Muscle layer of duodenum (tissue), 2 donors: ENCODE measurements around the gene NELL2.

Experiments used
- H3K27ac ChIP-seq: one replicate; pipeline ENCODE4 v1.7.0; 2013; ENCODE audit warnings: mild to moderate bottlenecking, low read length
- H3K27me3 ChIP-seq: one replicate; pipeline ENCODE4 v1.7.0; 2013; ENCODE audit warnings: low read depth, mild to moderate bottlenecking, control low read depth, low read length
- H3K36me3 ChIP-seq, 2 donors: one replicate each; pipeline ENCODE4 v1.7.0; 2013; ENCODE audit warnings: low read length in 2 of 2, control low read depth in 1 of 2, mild to moderate bottlenecking in 1 of 2; ENCODE audit not compliant: insufficient read depth in 2 of 2, control insufficient read depth in 1 of 2
- H3K4me1 ChIP-seq, 2 donors: one replicate each; pipeline ENCODE4 v1.7.0; 2013; ENCODE audit warnings: low read length in 2 of 2, mild to moderate bottlenecking in 2 of 2, control low read depth in 1 of 2, moderate library complexity in 1 of 2; ENCODE audit not compliant: insufficient read depth in 2 of 2, control insufficient read depth in 1 of 2
- H3K4me3 ChIP-seq, 2 donors: one replicate each; pipeline ENCODE4 v1.7.0; 2013; ENCODE audit warnings: low read length in 2 of 2, low read depth in 1 of 2, mild to moderate bottlenecking in 1 of 2
- H3K9me3 ChIP-seq, 2 donors: one replicate each; pipeline ENCODE4 v1.7.0; 2013; ENCODE audit warnings: low read length in 2 of 2, control low read depth in 1 of 2, mild to moderate bottlenecking in 1 of 2; ENCODE audit not compliant: control insufficient read depth in 1 of 2
- donor health status: healthy.

The NELL2 gene

DNA sequence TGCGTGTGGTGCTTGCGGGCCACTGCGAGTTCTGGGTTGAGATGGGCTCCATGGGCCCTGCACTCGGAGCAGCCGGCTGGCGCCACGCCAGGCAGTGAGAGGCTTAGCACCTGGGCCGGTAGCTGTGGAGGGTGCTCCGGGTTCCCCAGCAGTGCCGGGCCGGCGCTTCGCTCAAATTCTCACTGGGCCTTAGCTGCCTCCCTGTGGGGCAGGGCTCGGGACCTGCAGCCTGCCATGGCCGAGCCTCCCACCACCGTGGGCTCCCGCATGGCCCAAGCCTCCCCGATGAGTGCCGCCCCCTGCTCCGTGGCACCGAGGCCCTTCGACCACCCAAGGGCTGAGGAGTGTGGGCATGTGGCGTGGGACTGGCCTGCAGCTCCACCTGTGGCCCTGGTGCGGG is 375.7 kb downstream of the NELL2 start:
- Histone ChIP-seq H3K9me3 (peaks cover 0 to 7% of the 10 kb centered on the region in 2 donors), H3K27ac (no peak overlapping the region)

DNA sequence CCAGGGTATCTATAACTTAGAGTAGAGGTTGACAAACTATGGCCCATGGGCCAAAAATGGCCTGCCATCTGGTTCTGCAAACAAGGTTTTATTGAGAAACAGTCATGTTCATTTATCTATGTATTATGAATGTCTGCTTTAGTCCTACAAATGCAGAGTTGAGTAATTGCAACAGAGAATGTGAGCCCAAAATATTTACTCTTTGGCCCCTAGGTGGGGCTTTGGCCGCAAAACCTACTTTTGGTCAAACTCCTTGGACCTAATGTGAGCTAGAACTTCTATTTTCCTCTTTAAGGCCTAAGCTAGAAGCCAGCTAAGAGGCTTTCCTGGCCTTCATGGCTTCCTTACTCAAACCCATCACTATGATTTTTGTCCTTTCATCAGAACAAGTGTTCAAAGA is 379.1 kb downstream of the NELL2 start:
- H3K36me3 ChIP-seq: no peaks in the 10 kb centered on the region
- H3K4me3 ChIP-seq: no peak overlapping the region
- no peak overlapping the region for H3K27ac ChIP-seq
- H3K27me3 ChIP-seq: no peaks in the 10 kb centered on the region
- H3K4me1 ChIP-seq: no peaks in the 10 kb centered on the region
- peaks cover 0 to 4% of the 10 kb centered on the region in 2 donors for H3K9me3 ChIP-seq

More for the DNA sequence above, 375.7 kb downstream of the NELL2 start:
- Histone ChIP-seq H3K36me3 (no peaks in the 10 kb centered on the region), H3K4me3 (no peak overlapping the region), H3K4me1 (no peaks in the 10 kb centered on the region), H3K27me3 (no peaks in the 10 kb centered on the region)

- Histone ChIP-seq H3K36me3 (no peaks in the 10 kb centered on the region), H3K27ac (no peak overlapping the region), H3K27me3 (no peaks in the 10 kb centered on the region), H3K4me3 (no peak overlapping the region), H3K4me1 (no peaks in the 10 kb centered on the region), H3K9me3 (no peaks in the 10 kb centered on the region)
Measured at GRCh38 chr12:44490181-44490580, 385.9 kb downstream of the NELL2 start.

- Histone ChIP-seq H3K36me3 (no peaks in the 10 kb centered on the region), H3K9me3 (no peaks in the 10 kb centered on the region), H3K27me3 (no peaks in the 10 kb centered on the region), H3K4me3 (no peak overlapping the region), H3K27ac (no peak overlapping the region), H3K4me1 (no peaks in the 10 kb centered on the region)
Measured at GRCh38 chr12:44488180-44488579, 387.9 kb downstream of the NELL2 start.

DNA sequence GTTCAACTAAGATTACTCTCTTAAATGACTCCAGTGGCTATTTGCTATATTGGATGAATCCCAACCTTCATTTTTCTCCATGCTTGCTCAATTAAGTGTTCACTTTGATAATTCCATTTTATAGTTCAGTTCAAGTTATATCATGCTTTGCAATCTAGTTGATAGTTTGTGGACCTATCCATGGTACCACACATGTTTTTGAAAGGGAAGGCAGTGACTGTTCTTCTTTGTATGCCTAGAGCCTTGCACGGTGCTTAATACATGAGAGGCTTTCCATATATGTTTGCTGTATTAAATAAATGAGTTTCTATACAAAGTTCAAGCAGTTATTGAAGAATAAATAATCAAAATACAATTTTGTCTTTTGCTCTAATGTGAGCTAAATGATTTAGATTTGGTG is 391.3 kb downstream of the NELL2 start:
- H3K4me1 ChIP-seq: no peaks in the 10 kb centered on the region
- H3K9me3 ChIP-seq: no peaks in the 10 kb centered on the region
- H3K27me3 ChIP-seq: no peaks in the 10 kb centered on the region
- H3K27ac ChIP-seq: no peak overlapping the region
- H3K4me3 ChIP-seq: no peak overlapping the region
- no peaks in the 10 kb centered on the region for H3K36me3 ChIP-seq

- no peaks in the 10 kb centered on the region for H3K36me3 ChIP-seq
- H3K27ac ChIP-seq: no peak overlapping the region
- no peak overlapping the region for H3K4me3 ChIP-seq
- peaks cover 10 to 35% of the 10 kb centered on the region in 2 donors for H3K9me3 ChIP-seq
- no peaks in the 10 kb centered on the region for H3K27me3 ChIP-seq
- no peaks in the 10 kb centered on the region for H3K4me1 ChIP-seq
Measured at GRCh38 chr12:44477331-44477980, 398.7 kb downstream of the NELL2 start.

DNA sequence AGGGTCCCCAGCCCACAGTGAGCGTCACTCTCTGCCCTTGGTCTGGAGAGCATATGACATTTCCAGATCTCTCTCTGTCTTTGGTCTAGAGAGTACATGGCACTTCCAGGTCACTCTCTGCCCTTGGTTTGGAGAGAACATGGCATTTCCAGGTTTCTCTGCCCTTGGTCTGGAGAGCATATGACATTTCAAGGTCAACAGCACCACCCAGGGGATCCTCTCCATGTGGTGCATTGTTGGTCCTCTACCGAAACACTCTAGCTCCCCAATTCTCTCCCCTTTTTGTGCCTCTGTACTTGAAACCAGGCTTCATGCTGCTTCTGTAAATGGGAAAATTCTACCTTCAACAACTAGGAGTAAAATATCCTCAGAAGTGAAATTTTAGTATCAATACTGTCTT is 399.4 kb downstream of the NELL2 start:
- H3K9me3 ChIP-seq: peaks cover 10 to 35% of the 10 kb centered on the region in 2 donors
- no peaks in the 10 kb centered on the region for H3K27me3 ChIP-seq
- no peaks in the 10 kb centered on the region for H3K4me1 ChIP-seq
- no peak overlapping the region for H3K4me3 ChIP-seq
- H3K27ac ChIP-seq: no peak overlapping the region
- H3K36me3 ChIP-seq: no peaks in the 10 kb centered on the region

DNA sequence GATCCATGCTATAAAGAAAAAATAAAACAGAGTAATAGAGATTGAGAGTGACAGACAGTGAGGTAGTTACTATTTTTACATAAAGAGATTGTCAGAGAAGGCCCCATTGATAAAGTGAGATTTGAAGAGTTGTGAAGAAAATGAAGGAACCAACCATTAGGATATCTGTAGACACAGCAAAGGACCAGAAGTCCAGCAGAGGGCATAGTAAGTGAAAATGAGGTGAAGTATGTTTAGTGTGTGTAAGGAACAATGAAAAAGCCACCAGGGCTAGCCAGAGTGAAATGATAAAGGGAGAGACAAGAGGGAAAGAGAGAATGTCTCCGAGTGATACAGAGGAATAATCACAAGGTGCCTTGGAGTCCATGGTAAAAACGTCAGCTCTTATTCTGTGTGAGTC is 411.0 kb downstream of the NELL2 start:
- Histone ChIP-seq H3K27ac (no peak overlapping the region), H3K9me3 (peaks cover 0 to 5% of the 10 kb centered on the region in 2 donors), H3K27me3 (no peaks in the 10 kb centered on the region), H3K4me3 (no peak overlapping the region), H3K4me1 (no peaks in the 10 kb centered on the region), H3K36me3 (no peaks in the 10 kb centered on the region)

- Histone ChIP-seq H3K27me3 (no peaks in the 10 kb centered on the region), H3K27ac (no peak overlapping the region), H3K9me3 (peaks cover 0 to 5% of the 10 kb centered on the region in 2 donors), H3K4me1 (no peaks in the 10 kb centered on the region), H3K36me3 (no peaks in the 10 kb centered on the region), H3K4me3 (no peak overlapping the region)
Measured at GRCh38 chr12:44464180-44464579, 411.9 kb downstream of the NELL2 start.

GRCh38 chr12:44462729-44463128 is 413.4 kb downstream of the NELL2 start:
- no peaks in the 10 kb centered on the region for H3K27me3 ChIP-seq
- H3K4me1 ChIP-seq: no peaks in the 10 kb centered on the region
- peaks cover 0 to 5% of the 10 kb centered on the region in 2 donors for H3K9me3 ChIP-seq
- H3K4me3 ChIP-seq: no peak overlapping the region
- H3K27ac ChIP-seq: no peak overlapping the region
- H3K36me3 ChIP-seq: no peaks in the 10 kb centered on the region

DNA sequence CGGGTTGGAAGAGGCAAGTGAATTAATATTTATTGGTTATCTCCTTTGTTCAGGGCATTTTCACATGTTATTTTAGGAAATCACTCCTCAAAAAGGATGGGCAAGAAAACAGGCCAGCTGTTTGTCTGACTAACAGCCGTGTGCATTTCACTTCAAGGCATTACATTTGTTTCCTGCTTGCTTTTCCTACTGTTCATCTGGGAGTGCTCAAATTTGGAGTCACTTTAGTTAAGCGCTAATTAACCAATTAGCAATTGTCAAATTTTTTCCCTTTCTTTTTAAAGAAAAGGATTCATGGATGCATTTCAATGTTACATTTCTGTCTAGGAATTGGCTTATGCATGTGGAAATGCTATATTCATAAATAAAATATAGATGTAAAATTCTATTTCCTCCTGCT is 415.9 kb downstream of the NELL2 start:
- Histone ChIP-seq H3K9me3 (no peaks in the 10 kb centered on the region), H3K27ac (no peak overlapping the region), H3K27me3 (no peaks in the 10 kb centered on the region), H3K4me3 (no peak overlapping the region), H3K36me3 (no peaks in the 10 kb centered on the region), H3K4me1 (no peaks in the 10 kb centered on the region)

DNA sequence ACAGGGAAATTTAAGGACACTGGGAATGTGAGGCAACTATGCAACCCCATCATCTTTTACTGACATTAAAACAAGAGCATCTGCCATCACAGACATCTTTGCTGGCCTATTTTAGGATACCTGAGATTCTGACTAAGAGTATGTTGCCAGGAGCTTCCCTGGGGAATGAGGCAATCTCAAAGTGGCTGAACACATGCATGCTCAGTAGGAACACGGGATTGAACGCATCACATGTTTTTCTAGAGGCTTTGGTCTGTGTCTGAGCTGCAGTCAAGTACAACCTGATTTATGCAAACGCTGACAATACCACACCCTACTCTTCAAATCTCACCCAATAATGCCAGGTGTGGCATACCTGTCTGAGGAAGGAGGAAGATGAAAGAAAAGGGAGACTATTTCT is 416.5 kb downstream of the NELL2 start:
- no peaks in the 10 kb centered on the region for H3K27me3 ChIP-seq
- no peak overlapping the region for H3K4me3 ChIP-seq
- no peak overlapping the region for H3K27ac ChIP-seq
- no peaks in the 10 kb centered on the region for H3K9me3 ChIP-seq
- no peaks in the 10 kb centered on the region for H3K4me1 ChIP-seq
- no peaks in the 10 kb centered on the region for H3K36me3 ChIP-seq
